Right atrium auricular region (tissue), 2 donors: Measurements from ENCODE around the gene RPTOR. TPM values are rescaled to one million over a fixed set of nuclear protein-coding genes. Genes with fewer than 3 reads are reported as not detected.

Experiments
- DNase-seq: peaks from one replicate; pipeline ENCODE4 v3.0.0-alpha.2; 2019; ENCODE audit warnings: low spot score
- H3K27ac ChIP-seq, 2 donors: fragments of 200-600 bp; sonication (generic); 1 replicate in 1 of 2; 2 replicates in 1 of 2; pipeline ENCODE4 v1.5.1; 2016 to 2019
- H3K27me3 ChIP-seq, 2 donors: fragments of 200-600 bp; sonication (generic); one replicate each; pipeline versions ENCODE4 v1.5.1 to v1.6.0; 2017 to 2019
- H3K36me3 ChIP-seq: fragments of 200-600 bp; sonication (generic); one replicate; pipeline ENCODE4 v1.5.1; 2016
- H3K4me1 ChIP-seq, 2 donors: fragments of 200-600 bp; sonication (generic); one replicate each; pipeline versions ENCODE4 v1.5.1 to v1.6.0; 2017 to 2019
- H3K4me3 ChIP-seq, 2 donors: fragments of 200-600 bp; sonication (generic); 1 replicate in 1 of 2; 2 replicates in 1 of 2; pipeline ENCODE4 v1.5.1; 2017 to 2019; ENCODE audit warnings: mild to moderate bottlenecking in 1 of 2, moderate library complexity in 1 of 2
- H3K9me3 ChIP-seq, 2 donors: fragments of 200-600 bp; sonication (generic); one replicate each; pipeline ENCODE4 v1.5.1; 2019
- CTCF ChIP-seq, 2 donors: fragments of 200-600 bp; sonication (generic); IDR thresholded peaks; one replicate each; pipeline ENCODE4 v1.5.1; 2019; ENCODE audit warnings: antibody characterized with exemption in 2 of 2
- total RNA-seq, 2 donors: library from RNA; depleted of rRNA; stranded (reverse); fragments of >200 nt; gene quantifications; one replicate each; pipeline ENCODE4 v1.1.0, GENCODE V29; 2016

The RPTOR gene
- total RNA-seq, 2 donors from 2014 or later: 19.9 to 22.6 TPM

DNA sequence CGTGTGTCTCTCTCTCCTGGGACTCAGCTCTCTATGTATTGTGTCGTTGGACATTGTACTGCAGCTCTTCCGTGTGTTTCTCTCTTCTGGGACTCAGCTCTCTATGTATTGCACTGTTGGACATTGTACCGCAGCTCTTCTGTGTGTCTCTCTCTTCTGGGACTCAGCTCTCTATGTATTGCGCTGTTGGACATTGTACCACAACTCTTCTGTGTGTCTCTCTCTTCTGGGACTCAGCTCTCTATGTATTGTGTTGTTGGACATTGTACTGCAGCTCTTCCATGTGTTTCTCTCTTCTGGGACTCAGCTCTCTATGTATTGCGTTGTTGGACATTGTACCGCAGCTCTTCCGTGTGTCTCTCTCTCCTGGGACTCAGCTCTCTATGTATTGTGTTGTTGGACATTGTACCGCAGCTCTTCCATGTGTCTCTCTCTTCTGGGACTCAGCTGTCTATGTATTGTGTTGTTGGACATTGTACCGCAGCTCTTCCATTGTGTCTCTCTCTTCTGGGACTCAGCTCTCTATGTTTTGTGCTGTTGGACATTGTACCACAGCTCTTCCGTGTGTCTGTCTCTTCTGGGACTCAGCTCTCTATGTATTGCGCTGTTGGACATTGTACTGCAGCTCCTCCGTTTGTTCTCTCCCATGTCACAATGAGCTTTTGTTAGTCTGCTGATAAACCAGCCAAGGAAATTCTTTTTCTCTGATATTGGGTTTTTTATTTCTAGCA, 84.8 kb downstream of the RPTOR start:
- no peaks in the 10 kb centered on the region for H3K4me1 ChIP-seq
- no peak overlapping the region for H3K27ac ChIP-seq
- no peaks in the 10 kb centered on the region for H3K9me3 ChIP-seq
- no peak overlapping the region for H3K4me3 ChIP-seq
- H3K27me3 ChIP-seq: no peaks in the 10 kb centered on the region
- H3K36me3 ChIP-seq: no peaks in the 10 kb centered on the region
- no peak for DNase-seq
- TF ChIP-seq CTCF (IDR thresholded peaks at IDR 0.05): no peak

- Histone ChIP-seq H3K36me3 (no peaks in the 10 kb centered on the region), H3K4me1 (no peaks in the 10 kb centered on the region), H3K27ac (no peak overlapping the region), H3K27me3 (no peaks in the 10 kb centered on the region), H3K9me3 (no peaks in the 10 kb centered on the region), H3K4me3 (no peak overlapping the region)
- TF ChIP-seq CTCF (IDR thresholded peaks at IDR 0.05): no peak
- DNase-seq: no peak
Observed at GRCh38 chr17:80630560-80631120, 86.0 kb downstream of the RPTOR start.

DNA sequence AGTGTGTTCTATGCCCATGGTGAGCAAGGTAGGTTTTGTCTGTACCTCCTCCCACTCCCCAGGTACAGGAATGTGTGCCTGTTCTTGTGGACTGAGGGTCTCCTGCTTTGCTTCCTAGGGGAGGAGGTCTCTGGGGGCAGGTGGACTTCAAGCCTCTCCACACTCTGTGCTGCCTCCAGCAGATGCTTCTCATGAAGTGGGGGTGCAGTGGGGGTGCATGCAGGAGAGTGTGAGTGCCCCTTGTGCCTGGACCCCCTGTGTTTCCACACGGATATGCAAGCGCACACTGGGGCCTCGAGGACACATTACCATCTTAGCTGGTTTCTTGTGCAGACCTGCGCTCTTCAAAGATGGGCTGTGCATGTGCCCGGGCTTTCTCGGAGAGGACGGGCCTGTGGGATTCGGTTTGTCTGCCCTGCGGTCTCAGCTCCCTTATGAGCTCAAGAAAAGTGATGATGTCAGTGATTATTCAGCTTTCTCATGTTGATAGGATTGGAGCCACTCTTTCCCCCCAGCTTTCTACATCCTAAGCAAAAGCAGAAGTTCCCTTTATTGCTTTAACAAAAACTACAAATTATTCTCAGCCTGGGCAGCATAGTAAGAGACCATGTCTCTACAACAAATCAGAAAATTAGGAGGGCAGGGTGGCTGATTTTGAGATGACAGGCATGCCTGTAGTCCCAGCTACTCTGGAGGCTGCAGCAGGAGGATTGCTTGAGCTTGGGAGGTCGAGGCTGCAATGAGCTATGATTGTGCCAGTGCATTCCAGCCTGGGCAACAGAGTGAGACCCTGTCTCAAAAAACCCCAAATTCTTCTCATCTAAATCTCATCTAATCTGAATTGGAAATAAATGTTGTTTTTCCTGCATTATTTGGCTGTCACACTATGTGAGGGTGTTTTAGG, 86.8 kb downstream of the RPTOR start:
- no peaks in the 10 kb centered on the region for H3K36me3 ChIP-seq
- H3K27me3 ChIP-seq: no peaks in the 10 kb centered on the region
- H3K4me1 ChIP-seq: no peaks in the 10 kb centered on the region
- no peak for DNase-seq
- H3K9me3 ChIP-seq: no peaks in the 10 kb centered on the region
- H3K27ac ChIP-seq: no peak overlapping the region
- TF ChIP-seq CTCF (IDR thresholded peaks at IDR 0.05): no peak
- no peak overlapping the region for H3K4me3 ChIP-seq

DNA sequence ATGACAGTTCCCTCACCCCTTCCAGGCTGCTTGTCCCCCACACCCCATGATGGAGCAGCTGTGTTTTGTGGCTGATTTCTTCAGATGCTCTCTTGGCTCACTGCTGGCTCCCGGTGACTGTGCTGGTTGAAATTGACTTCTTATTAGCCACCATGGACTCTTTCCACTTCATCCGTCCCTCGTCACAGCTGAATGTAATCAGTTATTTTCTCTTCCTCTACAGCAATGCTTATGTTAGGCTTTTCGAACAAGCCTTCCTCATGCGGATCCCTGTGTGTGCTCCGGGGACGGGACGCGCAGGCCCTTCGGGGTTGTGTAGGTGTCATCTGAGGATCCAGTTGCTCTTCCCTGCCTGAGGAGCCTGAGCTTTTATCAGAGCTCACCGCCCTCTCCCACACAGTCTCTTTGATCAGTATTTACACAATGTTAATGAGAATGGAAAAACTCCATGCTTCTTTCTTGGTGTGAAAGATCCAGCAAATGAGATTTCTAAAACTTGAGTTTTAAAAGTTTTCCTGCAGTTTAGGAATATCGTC, 87.5 kb downstream of the RPTOR start:
- Histone ChIP-seq H3K27me3 (no peaks in the 10 kb centered on the region), H3K36me3 (no peaks in the 10 kb centered on the region), H3K4me1 (no peaks in the 10 kb centered on the region), H3K27ac (no peak overlapping the region), H3K9me3 (no peaks in the 10 kb centered on the region), H3K4me3 (no peak overlapping the region)
- no peak for DNase-seq
- TF ChIP-seq CTCF (IDR thresholded peaks at IDR 0.05): no peak

DNA sequence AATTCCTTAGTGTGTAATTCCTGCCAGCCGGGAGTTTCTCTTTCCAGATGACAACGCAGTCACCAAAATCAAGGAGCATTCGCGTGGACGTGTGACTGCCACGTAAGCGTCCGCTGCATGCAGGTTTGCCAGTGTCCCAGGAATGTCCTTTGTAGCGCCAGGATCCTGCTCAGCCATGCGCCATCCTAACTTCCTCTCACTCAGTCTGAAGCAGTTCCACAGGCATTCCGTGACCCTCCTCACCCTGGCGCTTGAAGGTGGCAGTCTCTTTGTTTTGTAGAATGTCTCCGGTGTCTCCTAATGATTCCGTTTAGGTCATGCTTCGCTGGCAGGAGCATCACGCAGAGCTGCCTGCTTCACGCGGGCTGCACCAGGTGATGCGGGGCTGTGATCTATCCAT, 88.6 kb downstream of the RPTOR start:
- no peaks in the 10 kb centered on the region for H3K27me3 ChIP-seq
- DNase-seq: no peak
- H3K9me3 ChIP-seq: no peaks in the 10 kb centered on the region
- H3K36me3 ChIP-seq: no peaks in the 10 kb centered on the region
- no peak overlapping the region for H3K4me3 ChIP-seq
- no peak for TF ChIP-seq CTCF (IDR thresholded peaks at IDR 0.05)
- no peaks in the 10 kb centered on the region for H3K4me1 ChIP-seq
- no peak overlapping the region for H3K27ac ChIP-seq
